HG03558 (cell line): Measurements from ENCODE around the gene SIPA1L3.

Experiments used
- ATAC-seq: cut with Tn5 transposase; IDR thresholded peaks from one replicate; pipeline ENCODE4 v1.9.1; 2021; ENCODE audit warnings: moderate number of reproducible peaks; ENCODE audit not compliant: unreplicated experiment; ENCODE audit errors: extremely low read depth

Gene SIPA1L3

DNA sequence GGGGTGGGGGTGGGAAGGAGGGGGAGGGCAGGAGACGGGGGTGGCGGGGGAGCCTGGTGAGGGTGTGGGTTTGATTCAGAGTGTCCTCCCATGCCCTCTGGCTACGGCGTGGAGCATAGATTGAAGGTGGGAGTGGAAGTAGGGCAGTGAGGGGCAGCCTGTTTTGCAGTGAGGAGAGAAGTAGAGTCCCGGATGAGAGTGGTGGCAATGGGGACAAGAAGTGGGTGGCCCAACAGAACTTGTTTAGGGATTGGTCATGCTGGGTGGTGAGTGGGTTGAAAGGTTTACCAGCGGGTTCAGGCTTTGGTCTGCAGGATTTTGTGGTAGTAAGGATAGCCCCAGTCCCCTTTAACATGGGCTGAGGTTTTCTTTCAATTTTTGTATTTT, 35.5 kb downstream of the SIPA1L3 start:
- ATAC-seq: no peak

DNA sequence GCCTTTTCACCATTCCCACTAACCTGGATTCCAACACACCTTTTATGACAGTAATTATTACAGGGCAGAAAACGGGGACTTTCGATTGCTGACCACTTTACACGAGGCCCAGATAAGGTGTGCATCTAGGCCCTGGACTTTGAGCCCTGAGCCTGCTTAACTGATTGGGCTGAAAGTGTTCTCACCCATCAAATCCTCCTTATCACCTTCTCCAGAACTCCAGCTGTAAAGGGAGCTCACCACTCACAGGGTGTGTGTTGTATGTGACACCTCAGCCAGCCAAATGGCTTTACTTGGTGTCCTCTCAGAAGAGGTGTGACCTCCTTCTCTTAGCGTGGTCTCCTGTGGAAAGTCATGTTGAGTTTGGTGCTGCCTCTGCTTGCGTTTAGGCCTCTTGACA, 36.5 kb downstream of the SIPA1L3 start:
- no peak for ATAC-seq

DNA sequence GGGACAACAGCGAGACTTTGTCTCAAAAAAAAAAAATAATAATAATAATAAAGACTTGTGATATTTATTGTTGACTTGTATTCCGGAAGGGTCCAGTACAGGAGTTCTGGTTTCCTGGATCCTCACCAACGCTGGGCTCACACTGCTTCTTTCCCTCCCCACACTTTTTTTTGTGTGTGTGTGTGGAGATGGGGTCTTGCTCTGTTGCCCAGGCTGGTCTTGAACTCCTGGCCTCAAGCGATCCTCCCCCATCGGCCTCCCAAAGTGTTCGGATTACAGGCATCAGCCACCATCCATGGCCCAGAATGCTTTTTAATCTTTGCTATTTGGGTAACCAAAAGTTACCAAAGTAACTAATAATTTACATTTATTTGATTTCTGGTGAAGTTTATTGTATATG, 39.1 kb downstream of the SIPA1L3 start:
- ATAC-seq: no peak

DNA sequence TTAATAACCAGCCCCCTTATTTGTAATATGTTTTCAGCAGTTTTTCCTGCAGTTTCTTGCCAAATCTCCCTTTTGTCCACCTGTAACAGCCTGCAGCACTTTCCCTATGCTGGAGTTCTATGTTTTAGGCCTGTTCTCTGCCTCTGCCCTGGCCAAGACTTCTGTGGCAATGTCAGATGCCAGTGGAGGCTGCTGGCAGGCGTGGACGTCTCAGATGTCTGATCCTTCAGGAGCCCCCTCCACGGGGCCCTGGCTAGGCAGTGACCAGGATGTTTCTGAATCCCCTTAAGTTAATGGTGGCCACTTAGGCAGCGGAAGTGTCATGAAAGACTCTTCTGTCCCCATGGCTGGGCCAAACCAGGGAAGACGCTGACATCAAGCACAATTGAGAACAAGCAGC, 40.8 kb downstream of the SIPA1L3 start:
- no peak for ATAC-seq

DNA sequence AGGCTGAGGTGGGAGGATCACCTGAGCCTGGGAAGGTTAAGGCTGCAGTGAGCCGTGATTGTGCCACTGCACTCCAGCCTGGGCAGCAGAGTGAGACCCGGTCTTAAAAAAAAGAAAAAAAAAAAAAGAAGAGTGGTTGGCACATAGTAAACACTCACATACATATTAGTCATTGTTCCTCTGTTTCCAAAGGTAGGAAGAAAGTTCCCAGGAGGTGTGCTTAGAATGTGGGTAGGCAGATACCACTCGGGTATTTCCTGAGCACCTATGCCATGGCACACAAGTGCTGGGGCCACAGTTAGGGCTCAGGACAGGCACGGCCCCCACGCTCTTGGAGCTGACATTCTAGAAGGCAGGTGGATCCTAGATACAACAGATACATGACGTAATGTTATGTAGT, 41.4 kb downstream of the SIPA1L3 start:
- ATAC-seq: no peak

DNA sequence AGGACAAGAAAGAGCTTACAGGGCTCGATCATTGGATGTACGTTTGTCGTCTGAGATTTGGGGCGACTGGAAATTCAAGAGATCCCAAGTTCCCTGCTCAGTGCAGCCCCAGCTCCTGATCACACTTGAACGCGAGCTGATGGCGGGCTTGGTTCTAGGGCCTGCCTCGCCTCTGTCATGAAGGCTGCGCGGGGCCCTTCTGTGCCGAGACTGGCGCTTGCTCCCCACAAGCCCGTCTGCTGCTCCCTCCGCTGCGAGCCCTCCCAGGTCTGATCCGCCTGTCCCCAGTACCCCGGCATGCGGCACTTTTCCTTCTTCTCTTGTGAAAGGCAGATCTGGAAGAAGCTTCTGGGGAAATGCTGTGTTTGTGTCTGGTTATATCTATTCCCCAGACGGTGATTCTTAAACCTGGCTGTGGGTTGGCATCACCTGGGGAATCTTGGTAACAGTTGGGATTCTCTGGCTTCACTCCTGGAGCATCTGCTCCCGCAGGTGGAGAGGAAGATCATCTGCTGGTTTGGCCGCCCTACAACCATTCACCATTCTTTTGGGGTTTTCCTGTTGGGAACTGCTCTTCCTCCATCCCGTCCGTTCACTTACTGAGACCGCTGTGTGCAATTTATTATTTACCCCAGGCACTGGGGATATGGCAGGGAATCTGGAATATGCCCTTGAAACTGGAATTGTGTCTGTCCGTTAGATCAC, 43.6 kb downstream of the SIPA1L3 start:
- ATAC-seq: no peak

DNA sequence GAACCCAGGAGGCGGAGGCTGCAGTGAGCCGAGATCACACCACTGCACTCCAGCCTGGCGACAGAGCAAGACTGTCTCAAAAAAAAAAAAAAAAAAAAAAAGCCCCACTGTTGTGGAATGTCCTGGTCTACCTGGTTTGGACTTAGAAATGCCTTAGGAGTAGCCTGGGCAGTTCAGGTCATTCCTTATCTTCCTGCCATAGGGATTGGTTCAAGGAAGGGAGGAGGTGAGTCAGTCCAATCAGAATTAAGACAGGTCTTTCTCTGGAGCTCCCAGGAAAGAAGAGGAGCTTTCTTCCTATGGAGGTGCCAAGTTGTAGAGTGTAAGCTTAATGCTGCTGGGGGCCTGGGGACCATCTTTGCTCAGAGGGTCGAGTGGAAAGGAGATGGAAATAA, 44.8 kb downstream of the SIPA1L3 start:
- no peak for ATAC-seq

DNA sequence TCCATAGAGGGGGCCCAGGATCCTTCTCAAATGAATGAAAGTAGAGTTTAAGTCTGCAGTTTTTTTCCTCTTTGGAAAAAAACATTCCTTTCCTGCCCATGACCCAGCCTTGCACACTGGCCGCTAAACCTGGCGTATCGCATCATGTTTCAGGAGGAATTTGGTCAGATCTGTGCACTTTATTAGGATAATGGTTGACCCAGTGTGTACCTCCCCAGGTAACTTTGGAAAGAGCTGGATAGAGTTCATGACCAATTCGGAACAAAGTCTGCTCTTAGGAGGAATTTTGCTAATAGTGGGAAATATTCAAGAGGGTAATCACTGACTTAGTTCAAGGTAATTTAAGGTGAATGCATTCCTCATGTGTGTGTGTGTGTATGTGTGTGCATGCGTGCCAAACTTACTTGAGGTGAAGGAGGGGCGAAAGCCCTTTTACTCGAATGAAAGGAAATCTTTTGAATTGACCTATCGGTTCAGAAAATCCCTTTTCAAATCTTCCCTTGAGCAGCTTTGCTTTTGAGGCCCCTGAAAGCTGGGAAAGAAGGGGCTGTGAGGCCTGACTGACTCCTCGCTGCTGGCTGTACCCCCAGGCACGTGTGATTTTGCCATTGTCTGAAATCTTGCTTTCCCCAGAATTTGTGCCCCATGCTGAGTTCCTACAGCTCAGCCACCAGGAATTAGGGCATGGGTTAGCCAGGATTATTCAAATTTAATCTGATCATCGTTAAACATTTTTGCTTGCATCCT, 46.3 kb downstream of the SIPA1L3 start:
- ATAC-seq: no peak

DNA sequence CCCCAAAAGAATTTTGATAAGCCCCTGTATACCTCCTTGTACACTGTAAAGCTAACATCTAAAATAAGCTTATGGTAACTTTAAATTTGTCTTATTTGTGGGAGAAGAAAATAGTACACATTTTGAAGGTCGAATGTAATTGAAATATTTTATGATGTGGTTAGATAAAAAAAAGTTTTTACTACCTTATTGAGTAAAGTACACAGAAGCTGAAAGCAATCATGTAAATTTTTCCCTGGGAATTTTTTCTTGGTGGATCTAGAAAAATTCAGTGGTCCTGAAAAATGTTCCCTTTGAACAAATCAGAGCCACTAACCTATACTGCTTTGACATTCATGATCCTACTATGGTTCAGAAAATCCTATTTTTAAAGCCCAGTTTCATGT, 46.9 kb downstream of the SIPA1L3 start:
- ATAC-seq: no peak

DNA sequence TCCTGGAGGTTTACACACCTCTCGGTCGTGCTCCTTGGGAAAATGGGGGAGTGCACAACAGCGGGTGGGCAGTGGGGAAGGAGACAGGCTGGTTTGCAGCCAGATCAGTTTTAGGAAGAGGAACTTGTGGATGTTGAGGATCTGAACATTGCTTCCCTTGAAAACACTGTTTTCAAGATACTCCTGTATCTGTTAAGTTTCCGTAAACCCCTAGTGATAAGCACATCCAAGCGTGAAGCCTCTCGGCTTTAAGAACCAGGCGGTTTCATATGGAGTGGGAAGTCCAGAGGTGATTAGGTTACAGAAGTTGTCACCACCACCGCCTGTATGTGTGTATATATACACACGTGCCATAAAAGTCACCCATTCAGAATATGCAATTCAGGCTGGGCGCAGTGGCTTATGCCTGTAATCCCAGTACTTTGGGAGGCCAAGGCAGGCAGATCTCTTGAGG, 47.4 kb downstream of the SIPA1L3 start:
- ATAC-seq: no peak

DNA sequence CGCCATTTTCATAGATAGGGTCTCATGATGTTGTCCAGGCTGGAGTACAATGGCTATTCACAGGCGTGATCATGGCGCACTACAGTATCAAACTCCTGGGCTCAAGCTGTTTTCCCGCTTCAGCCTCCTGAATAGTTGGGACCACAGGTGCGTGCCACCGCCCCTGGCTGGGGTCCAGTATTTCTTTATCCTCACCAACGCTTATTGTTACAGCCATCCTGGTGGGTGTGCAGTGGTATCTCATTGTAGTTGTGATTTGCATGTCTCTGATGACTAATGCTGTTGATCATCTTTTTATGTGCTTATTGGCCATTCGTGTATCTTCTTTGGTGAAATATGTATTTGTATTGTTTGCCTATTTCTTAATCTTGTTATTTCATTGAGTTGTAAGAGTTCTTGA, 49.0 kb downstream of the SIPA1L3 start:
- no peak for ATAC-seq

DNA sequence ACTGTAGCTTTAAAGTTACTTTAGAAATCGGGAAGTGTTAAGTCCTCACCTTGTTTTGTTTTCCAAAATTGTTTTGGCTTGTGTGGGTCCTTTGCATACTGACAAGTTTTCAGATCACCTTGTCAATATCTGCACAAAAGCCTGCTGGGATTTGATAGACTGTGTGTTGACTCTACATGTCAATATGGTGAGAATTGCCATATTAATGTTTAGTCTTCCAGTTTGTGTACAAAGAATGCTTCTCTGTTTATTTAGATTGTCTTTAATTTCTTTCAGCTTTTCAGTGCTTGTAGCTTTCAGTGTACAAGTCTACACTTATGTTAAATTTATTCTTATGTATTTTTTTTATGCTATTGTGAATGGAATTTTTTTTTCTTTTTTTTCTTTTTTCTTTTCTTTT, 50.2 kb downstream of the SIPA1L3 start:
- no peak for ATAC-seq

DNA sequence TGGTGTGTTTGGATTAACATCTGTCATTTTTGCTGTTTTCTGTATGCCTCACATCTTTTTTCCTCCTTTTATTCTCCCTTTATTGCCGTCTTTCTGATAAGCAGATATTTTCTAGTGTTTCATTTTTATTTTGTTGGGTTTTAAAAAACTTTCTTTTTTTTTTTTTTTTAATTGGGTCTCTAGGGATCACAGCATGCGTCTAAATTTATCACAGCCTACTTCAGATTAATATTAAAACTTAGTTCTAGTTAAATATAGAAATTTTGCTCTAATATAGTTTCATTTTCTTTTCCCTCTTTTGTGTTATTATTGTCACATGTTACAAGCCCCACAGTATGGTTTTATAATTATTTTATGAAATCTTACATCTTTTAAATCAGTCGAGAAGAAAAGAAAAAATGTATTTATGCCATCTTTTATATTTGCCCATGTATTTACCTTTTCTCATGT, 52.7 kb downstream of the SIPA1L3 start:
- ATAC-seq: no peak

DNA sequence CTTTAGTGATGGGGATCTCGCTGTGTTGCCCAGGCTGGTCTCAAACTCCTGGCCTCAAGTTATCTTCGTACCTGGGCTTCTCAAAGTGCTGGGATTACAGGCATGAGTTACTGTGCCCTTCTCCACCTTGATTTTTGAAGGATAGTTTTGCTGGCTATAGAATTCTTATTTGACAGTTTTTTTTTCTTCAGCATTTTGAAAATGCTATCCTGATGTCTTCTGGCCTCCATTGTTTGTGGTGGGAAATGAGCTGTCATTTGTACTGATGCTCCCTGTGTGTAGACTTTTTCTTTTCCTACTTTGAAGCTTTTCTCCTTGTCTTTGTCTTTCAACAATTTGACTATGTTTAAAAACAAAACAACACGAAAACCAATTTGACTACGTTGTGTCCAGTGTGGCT, 54.2 kb downstream of the SIPA1L3 start:
- no peak for ATAC-seq

DNA sequence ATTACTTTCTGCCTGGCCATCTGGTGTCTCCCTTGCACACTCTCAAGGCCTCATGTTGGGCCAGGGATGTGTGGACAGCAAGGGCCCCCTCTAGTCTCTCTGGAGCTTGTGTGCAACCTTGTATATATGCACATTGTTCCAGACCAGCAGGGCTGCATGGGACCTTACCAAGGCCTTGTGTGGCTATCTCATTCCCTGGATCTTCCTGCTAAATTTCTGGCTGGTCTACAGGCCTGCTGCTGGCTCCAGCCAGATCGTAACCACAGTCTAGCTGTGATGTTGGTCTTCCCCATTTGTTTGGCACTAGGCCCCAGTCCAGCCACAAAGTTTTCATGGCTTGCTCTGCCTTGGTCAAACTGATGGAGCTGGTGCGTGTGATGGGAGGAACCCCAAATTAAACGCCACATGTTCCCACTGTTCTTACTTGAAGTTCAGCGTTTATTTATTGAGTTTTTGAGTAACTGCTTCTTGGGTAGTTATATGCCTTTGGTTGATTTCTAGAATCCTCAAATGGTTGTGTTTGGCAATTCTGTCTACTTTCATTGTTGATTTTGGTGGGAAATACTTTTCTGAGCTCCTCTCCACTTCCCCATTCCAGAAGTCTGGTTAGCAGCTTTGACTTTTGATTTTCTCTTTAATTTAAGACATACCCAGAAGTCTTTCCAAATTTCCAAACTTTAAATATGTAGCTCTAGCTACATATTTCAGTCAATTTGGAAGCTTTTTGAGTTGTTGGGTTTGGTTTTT, 56.4 kb downstream of the SIPA1L3 start:
- ATAC-seq: no peak

DNA sequence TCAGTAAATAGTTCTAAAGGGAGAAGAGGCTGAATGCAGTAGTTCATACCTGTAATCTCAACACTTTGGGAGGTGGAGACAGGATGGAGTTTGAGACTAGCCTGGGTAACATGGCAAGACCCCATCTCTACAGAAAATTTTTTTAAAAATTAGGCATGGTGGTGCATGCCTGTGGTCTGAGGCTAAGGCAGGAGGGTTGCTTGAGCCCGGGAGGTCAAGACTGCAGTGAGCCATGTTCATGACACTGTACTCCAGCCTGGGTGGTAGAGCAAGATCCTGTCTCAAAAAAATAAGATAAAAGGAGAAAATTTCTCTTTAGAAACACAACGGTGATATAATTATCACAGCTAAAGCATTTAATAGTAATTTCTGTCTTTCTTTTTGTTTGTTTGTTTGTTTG, 57.1 kb downstream of the SIPA1L3 start:
- ATAC-seq: no peak

DNA sequence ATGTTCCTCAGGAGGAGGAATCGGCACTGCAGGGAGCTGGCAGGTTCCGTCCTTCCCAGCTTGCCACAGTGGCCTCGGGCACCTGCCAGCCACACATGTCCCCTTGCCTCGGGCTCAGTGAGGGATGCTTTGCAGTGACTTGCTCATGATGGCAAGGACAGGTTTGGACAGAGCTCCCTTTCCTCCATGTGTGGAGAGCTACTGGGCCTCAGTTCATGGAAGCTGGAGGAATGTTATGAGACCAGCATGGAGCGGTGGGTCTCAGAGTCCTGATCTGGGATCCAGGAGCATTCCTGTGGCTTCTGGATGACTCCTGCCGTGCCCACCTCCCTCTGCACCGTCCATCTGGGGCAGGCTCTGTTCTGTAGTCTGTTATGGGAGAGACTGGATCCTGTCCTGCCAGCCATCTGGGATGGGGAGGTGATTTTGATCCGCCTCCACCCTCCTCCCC, 59.2 kb downstream of the SIPA1L3 start:
- ATAC-seq: no peak

DNA sequence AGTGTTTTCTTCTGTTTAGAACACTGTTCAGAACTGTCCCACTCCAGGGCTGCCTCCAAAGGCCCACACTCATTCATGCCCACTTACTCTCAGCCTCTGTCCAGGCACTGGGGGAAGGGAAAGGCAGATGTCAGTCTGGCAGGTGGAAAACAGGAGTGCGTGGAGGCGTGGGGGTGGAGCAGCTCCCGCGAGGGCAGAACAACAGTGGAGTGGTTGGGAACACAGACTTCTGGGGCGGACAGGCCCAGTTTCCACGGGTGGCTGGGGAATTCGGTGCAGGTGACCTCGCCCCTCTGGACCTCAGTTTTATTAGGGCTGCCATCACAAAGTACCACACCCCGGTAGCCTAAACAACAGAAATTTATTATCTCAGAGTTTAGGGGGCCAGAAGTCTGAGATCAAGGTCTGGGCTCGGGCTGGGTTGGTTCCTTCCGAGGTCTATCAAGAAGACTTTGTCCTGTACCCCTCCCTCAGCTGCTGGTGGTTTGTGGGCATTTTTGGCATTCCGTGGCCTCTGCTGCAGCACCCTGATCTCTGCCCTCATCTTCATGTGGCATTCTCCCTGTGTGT, 59.7 kb downstream of the SIPA1L3 start:
- no peak for ATAC-seq

DNA sequence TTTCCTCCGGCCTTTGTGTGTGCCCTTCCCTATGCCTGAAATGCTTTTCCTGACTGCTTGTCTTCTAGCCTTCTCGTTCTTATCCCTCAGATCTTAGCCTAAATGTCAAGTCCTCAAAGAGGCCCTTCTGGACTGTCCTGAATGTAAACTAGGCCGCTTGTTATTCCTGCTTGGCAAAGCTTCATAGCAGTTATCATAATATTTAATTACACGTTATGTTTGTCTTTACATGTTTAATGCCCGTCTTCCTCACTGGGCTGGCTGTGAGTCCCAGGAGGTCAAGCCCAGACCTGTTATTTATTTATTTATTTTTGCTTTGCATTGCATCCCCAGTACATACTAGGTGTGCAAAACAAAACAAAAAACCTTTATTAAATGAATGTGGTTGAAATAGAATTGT, 62.7 kb downstream of the SIPA1L3 start:
- ATAC-seq: no peak

DNA sequence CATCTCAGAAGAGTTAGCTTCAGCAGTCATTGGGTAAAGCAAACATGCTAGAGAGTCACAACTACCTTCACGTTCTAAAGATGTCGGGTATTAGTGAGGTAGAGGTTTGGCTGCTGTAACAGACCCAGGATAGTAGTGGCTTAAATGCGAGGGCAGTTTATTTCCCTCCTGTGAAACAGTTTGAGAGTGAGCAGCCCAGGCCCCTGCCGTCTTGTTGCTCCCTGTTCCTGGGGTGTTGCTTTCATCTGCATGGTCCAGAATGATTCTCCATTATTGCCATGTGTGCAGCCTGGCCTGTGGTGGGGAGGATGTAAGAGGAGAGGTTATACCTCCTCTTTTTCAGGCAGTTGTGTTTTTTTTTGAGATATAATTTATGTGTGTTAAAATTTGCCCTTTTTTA, 63.7 kb downstream of the SIPA1L3 start:
- ATAC-seq: no peak

DNA sequence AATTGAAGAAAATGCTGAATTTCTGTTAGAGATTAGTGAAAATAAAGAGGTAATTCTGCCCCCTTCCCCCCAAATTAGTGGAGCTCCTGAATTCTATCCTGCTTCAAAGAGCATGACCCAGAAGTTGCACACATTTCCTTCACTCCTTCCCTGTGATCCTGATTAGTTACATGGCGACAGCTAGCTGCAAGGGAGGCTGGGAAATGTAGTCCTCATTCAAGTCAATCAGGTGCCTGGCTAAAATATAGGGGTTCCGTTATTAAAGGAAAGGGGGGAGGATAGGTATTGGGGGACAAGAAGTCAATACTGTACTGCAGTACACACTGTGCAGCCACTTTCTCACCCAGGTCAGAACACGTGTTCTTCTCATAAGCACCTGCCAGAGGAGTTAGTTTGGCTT, 65.8 kb downstream of the SIPA1L3 start:
- ATAC-seq: no peak
